ENCODE results near the gene ATG9A. TPM values are rescaled to one million over a fixed set of nuclear protein-coding genes. Genes with fewer than 3 reads are reported as not detected.

Gene ATG9A
- total and polyA plus RNA-seq, 2 of the 8 experiments (the other 6 are each of a cell fraction or from before 2014, with no cell fraction given): 43.6 to 66.8 TPM

GRCh38 chr2:219186754-219187456, 42.5 kb downstream of the ATG9A start (continued):
- no peak for TF ChIP-seq KDM4A (IDR thresholded peaks at IDR 0.05; ENCODE audit: low read depth, low read length, severe bottlenecking)
- TF ChIP-seq MAFK (IDR thresholded peaks at IDR 0.05; ENCODE audit: low read depth, low read length): no peak
- TF ChIP-seq, protein P1, sequence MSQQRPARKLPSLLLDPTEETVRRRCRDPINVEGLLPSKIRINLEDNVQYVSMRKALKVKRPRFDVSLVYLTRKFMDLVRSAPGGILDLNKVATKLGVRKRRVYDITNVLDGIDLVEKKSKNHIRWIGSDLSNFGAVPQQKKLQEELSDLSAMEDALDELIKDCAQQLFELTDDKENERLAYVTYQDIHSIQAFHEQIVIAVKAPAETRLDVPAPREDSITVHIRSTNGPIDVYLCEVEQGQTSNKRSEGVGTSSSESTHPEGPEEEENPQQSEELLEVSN (IDR thresholded peaks at IDR 0.05): no peak
- no peak for TF ChIP-seq BRCA1 (IDR thresholded peaks at IDR 0.05; ENCODE audit: low read depth, low read length)
- TF ChIP-seq, protein P2, sequence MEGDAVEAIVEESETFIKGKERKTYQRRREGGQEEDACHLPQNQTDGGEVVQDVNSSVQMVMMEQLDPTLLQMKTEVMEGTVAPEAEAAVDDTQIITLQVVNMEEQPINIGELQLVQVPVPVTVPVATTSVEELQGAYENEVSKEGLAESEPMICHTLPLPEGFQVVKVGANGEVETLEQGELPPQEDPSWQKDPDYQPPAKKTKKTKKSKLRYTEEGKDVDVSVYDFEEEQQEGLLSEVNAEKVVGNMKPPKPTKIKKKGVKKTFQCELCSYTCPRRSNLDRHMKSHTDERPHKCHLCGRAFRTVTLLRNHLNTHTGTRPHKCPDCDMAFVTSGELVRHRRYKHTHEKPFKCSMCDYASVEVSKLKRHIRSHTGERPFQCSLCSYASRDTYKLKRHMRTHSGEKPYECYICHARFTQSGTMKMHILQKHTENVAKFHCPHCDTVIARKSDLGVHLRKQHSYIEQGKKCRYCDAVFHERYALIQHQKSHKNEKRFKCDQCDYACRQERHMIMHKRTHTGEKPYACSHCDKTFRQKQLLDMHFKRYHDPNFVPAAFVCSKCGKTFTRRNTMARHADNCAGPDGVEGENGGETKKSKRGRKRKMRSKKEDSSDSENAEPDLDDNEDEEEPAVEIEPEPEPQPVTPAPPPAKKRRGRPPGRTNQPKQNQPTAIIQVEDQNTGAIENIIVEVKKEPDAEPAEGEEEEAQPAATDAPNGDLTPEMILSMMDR (IDR thresholded peaks at IDR 0.05; ENCODE audit: control extremely low read depth in 1 of 3, insufficient read depth in 1 of 3, low read depth in 1 of 3, low read length in 3 of 3): no peak
- no peak for TF ChIP-seq ASH2L (IDR thresholded peaks at IDR 0.05; ENCODE audit: low read length)
- no peak for TF ChIP-seq NANOG (IDR thresholded peaks at IDR 0.05; ENCODE audit: insufficient read depth, low read depth, low read length, poor library complexity, severe bottlenecking)
